Lung (tissue), 12 donors: ENCODE results near the gene RRAS. TPM values are rescaled to one million over a fixed set of nuclear protein-coding genes. Genes with fewer than 3 reads are reported as not detected.

Experiments
- ATAC-seq: fragments of 200-7000 bp; cut with Tn5 transposase; one replicate; pipeline ENCODE4 v1.9.1; 2020; ENCODE audit warnings: moderate number of reproducible peaks; ENCODE audit not compliant: insufficient read depth, low FRiP score
- DNase-seq, 3 donors: peaks; one replicate each; pipeline ENCODE4 v3.0.0-alpha.2; 2013 to 2017
- H3K27ac ChIP-seq, 2 donors: one replicate each; pipeline ENCODE4 v1.5.1; 2013; ENCODE audit warnings: mild to moderate bottlenecking in 2 of 2, moderate library complexity in 2 of 2, control low read depth in 1 of 2, inconsistent platforms in 1 of 2, low read depth in 1 of 2, low read length in 1 of 2
- H3K27me3 ChIP-seq, 3 donors: one replicate each; pipeline ENCODE4 v1.5.1; 2013; ENCODE audit warnings: low read length in 2 of 3; ENCODE audit not compliant: control insufficient read depth in 3 of 3, insufficient read depth in 3 of 3
- H3K36me3 ChIP-seq, 4 donors: one replicate each; pipeline ENCODE4 v1.5.1; 2013; ENCODE audit warnings: low read length in 4 of 4, mild to moderate bottlenecking in 1 of 4, moderate library complexity in 1 of 4; ENCODE audit not compliant: control insufficient read depth in 4 of 4, insufficient read depth in 4 of 4
- H3K4me1 ChIP-seq, 5 donors: one replicate each; pipeline ENCODE4 v1.5.1; 2013; ENCODE audit warnings: low read length in 5 of 5, mild to moderate bottlenecking in 2 of 5, moderate library complexity in 1 of 5; ENCODE audit not compliant: control insufficient read depth in 5 of 5, insufficient read depth in 5 of 5
- H3K4me3 ChIP-seq: one replicate; pipeline ENCODE4 v1.5.1; 2013; ENCODE audit warnings: mild to moderate bottlenecking, control low read depth, moderate library complexity
- H3K9ac ChIP-seq, 2 donors: one replicate each; pipeline ENCODE4 v1.5.1; 2013; ENCODE audit warnings: low read length in 2 of 2, control low read depth in 1 of 2; ENCODE audit not compliant: insufficient read depth in 1 of 2
- H3K9me3 ChIP-seq, 4 donors: one replicate each; pipeline ENCODE4 v1.5.1; 2013; ENCODE audit warnings: low read length in 3 of 4, mild to moderate bottlenecking in 1 of 4, moderate library complexity in 1 of 4; ENCODE audit not compliant: control insufficient read depth in 4 of 4, insufficient read depth in 3 of 4
- WGBS, 2 donors: extraction: QIAGEN DNeasy Blood & Tissue Kit; methylation state at CpG; one replicate each; pipeline ENCODE4 v1.1.7; 2013; 5-methylcytosine and 5-hydroxymethylcytosine counted together
- polyA plus RNA-seq, 2 donors: library from polyadenylated mRNA; stranded (reverse); fragments of 200-250 nt; gene quantifications; one replicate each; pipeline ENCODE4 v1.2.1, GENCODE V29; 2013
- total RNA-seq, 2 donors: library from RNA; depleted of rRNA in 1 of 2; stranded (reverse); fragments of >200 nt in 1 of 2; gene quantifications; one replicate each; pipeline ENCODE4 v1.2.1, GENCODE V29; 2014 to 2021
- TF ChIP-seq, protein P1 (sequence below): IDR thresholded peaks from 2 replicates; pipeline ENCODE4 v1.5.1; 2012; ENCODE audit warnings: mild to moderate bottlenecking; ENCODE audit errors: control extremely low read depth, extremely low read depth
- donor health status: control.
- donor health status: control.
- donor health status: Bipolar disorder and iron deficiency.
- donor health status: healthy.
- donor health status: DM: yes; HTN: yes; CAD: no.

RRAS gene
- total and polyA plus RNA-seq, 4 donors, result 26.3 to 180 (median 106) TPM

DNA sequence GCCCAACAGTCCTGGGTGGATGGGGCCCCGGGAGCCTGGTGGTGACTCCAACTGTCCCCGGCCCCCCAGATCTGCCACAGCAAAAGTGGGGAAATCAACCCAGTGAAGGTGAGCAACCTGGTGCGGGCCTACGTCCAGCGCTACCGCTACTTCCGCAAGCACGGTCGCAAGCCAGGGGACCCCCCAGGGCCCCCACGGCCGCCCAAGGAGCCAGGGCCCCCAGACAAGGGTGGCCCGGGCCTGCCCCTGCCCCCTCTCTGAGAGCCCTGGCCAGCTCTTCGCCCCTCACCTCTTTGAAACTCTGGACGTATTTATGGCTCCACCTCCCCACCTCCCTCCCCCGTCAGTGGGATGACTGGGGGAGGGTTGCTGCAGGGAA lies 18.2 kb upstream of the RRAS start:
- WGBS, 2 donors, result 89 to 99% methylated on average over 10 to 15 of the region's 15 CpGs
- TF ChIP-seq, protein P1, sequence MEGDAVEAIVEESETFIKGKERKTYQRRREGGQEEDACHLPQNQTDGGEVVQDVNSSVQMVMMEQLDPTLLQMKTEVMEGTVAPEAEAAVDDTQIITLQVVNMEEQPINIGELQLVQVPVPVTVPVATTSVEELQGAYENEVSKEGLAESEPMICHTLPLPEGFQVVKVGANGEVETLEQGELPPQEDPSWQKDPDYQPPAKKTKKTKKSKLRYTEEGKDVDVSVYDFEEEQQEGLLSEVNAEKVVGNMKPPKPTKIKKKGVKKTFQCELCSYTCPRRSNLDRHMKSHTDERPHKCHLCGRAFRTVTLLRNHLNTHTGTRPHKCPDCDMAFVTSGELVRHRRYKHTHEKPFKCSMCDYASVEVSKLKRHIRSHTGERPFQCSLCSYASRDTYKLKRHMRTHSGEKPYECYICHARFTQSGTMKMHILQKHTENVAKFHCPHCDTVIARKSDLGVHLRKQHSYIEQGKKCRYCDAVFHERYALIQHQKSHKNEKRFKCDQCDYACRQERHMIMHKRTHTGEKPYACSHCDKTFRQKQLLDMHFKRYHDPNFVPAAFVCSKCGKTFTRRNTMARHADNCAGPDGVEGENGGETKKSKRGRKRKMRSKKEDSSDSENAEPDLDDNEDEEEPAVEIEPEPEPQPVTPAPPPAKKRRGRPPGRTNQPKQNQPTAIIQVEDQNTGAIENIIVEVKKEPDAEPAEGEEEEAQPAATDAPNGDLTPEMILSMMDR, result no peak
- H3K27ac ChIP-seq, result no peak overlapping the region
- DNase-seq (no peak), ATAC-seq (no peak)
- no peak overlapping the region for H3K9ac ChIP-seq
- H3K4me3 ChIP-seq, result no peak overlapping the region
- no peaks in the 10 kb centered on the region for H3K4me1 ChIP-seq
- no peaks in the 10 kb centered on the region for H3K9me3 ChIP-seq
- peaks cover 11 to 91% (median 48%) of the 10 kb centered on the region in 4 donors for H3K36me3 ChIP-seq
- H3K27me3 ChIP-seq, result no peaks in the 10 kb centered on the region

DNA sequence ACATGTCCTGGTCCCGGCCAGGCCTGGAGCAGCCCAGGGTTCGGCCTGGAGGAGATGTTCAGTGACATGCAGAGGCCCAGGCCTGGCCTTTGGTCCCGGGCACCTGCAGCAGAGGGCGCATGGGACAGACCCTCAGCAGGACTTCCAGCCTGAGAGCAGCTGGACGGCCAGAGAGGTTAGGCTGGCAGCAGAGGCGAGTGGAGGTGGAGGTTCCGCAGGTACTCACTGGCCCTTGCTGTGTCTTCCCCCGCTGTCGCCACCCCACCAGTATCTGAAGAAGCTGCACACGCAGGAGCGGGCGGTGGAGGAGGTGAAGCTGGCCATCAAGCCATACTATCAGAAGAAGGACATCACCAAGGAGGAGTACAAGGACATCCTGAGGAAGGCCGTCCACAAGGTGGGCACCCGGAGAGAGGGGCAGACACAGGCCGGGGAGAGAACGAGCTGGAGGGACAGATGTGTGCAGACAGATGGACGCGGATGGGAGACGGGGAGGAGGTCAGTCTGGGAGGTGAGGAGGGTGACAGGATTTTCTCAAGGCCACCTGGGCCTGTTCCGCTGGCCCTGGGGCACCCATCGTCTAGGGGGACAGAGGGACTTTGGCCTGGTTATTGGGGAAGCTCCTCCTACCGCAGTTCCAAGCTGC lies 17.7 kb upstream of the RRAS start:
- peaks cover 11 to 92% (median 50%) of the 10 kb centered on the region in 4 donors for H3K36me3 ChIP-seq
- no peak for ATAC-seq
- DNase-seq, result no peak
- H3K4me3 ChIP-seq, result no peak overlapping the region
- WGBS, 2 donors, result 93 to 95% methylated on average over 22 of the region's 22 CpGs
- no peak overlapping the region for H3K27ac ChIP-seq
- no peak overlapping the region for H3K9ac ChIP-seq
- no peaks in the 10 kb centered on the region for H3K9me3 ChIP-seq
- no peaks in the 10 kb centered on the region for H3K27me3 ChIP-seq
- no peaks in the 10 kb centered on the region for H3K4me1 ChIP-seq
- TF ChIP-seq, protein P1, result no peak

DNA sequence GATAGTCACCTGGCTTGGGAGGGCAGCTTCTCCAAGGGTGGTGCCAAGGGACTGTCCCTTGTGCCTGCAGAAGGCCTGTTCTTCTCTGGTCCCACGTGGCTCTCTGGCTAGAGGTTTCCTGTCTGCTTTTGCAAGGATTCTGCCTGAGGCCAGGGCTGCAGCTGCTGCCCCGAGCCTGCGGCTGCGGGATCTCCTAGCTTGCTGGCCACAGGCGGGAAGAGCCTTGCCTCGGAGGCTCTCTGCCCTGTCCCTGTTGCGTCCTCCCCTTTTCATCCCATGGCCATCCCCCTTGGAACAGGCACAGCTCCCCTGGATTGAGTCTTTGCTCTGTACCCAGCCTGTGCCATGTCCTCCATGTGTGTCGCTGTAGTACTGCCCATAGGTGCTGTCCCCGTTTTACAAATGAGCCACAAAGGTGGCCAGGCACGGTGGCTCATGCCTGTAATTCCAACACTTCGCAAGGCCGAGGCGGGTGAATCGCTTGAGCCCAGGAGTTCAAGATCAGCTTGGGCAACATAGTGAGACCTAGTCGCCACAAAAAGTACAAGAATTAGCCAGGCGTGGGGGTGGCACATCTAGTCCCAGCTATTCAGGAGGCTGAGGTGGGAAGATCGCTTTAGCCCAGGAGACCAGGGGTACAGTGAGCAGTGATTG lies 16.6 kb upstream of the RRAS start:
- H3K27ac ChIP-seq, result no peak overlapping the region
- no peak overlapping the region for H3K4me3 ChIP-seq
- DNase-seq (no peak), ATAC-seq (no peak)
- H3K9ac ChIP-seq, result no peak overlapping the region
- H3K4me1 ChIP-seq, result no peaks in the 10 kb centered on the region
- TF ChIP-seq, protein P1, result no peak
- H3K27me3 ChIP-seq, result no peaks in the 10 kb centered on the region
- H3K9me3 ChIP-seq, result no peaks in the 10 kb centered on the region
- H3K36me3 ChIP-seq, result peaks cover 15 to 93% (median 49%) of the 10 kb centered on the region in 4 donors
- 93 to 94% methylated on average over 17 of the region's 17 CpGs for WGBS, 2 donors
